GM21447 (cell line): ENCODE measurements around the gene GATB.

Experiments used
- ATAC-seq: cut with Tn5 transposase; IDR thresholded peaks from one replicate; pipeline ENCODE4 v1.9.1; 2021; ENCODE audit not compliant: unreplicated experiment

Gene GATB

GRCh38 chr4:151624626-151625565 lies 135.9 kb downstream of the GATB start:
- no peak for ATAC-seq
